RWPE1 (cell line): Measurements from ENCODE around the gene KLK5.

Source experiments
- CTCF ChIA-PET: fragments of 350-600 bp; sonication (Branson Sonifier 250); formaldehyde crosslinking; extraction: SDS; loops from one replicate; lab custom pipeline; 2021; lab: Yijun Ruan, JAX
- POLR2A ChIA-PET: fragments of 400-600 bp; formaldehyde crosslinking; extraction: SDS; loops from one replicate; lab custom pipeline; 2020; ENCODE audit warnings: antibody characterized with exemption; ENCODE audit not compliant: low non-redundant PET; lab: Yijun Ruan, JAX
- DNase-seq: peaks from one replicate; pipeline ENCODE4 v3.0.0; 2012; ENCODE audit warnings: low spot score
- H3K27ac ChIP-seq: fragments of 450-650 bp; 2 replicates; pipeline ENCODE4 v1.5.1; 2017
- TF ChIP-seq, protein P1 (sequence below): fragments of 450-650 bp; conservative IDR thresholded peaks from 2 replicates; pipeline ENCODE4 v1.5.1; 2017; ENCODE audit warnings: low read depth, mild to moderate bottlenecking

KLK5 gene

DNA sequence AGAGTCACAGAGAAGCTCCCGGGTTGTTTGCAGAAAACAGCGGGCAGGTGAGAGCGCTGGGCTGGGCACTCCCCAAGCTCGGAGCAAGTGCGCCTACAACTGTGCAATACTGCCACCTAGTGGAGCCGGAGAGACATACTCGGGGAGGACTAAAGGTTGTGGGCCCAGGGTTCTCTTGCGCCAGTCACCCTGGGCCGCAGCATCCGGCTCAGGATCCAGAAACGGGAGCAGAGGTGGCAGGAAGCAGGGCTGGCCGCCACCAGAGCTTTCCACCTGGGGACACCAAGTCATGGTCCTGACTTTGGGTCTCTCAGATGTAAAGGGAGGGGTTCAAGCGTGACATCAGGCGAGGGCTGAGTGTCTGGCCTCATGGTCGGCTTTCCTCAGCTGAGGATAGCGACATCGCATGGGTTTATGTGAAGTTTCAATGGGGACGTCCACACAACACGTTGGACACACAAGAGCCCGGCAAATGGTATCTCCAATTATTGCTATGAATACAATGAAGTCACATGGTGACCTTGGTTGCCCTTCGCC, 30.5 kb downstream of the KLK5 start:
- POLR2A ChIA-PET = no interaction called here
- peak; percentile 84 for DNase-seq
- TF ChIP-seq, protein P1, sequence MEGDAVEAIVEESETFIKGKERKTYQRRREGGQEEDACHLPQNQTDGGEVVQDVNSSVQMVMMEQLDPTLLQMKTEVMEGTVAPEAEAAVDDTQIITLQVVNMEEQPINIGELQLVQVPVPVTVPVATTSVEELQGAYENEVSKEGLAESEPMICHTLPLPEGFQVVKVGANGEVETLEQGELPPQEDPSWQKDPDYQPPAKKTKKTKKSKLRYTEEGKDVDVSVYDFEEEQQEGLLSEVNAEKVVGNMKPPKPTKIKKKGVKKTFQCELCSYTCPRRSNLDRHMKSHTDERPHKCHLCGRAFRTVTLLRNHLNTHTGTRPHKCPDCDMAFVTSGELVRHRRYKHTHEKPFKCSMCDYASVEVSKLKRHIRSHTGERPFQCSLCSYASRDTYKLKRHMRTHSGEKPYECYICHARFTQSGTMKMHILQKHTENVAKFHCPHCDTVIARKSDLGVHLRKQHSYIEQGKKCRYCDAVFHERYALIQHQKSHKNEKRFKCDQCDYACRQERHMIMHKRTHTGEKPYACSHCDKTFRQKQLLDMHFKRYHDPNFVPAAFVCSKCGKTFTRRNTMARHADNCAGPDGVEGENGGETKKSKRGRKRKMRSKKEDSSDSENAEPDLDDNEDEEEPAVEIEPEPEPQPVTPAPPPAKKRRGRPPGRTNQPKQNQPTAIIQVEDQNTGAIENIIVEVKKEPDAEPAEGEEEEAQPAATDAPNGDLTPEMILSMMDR = peak; percentile 81
- CTCF ChIA-PET = interaction anchor here (0.5 to 2.3 kb wide), 29 partner anchors 10 to 734 kb away, joined by 3 to 20 read pairs (median 4); partner anchors contain the start of genes CLEC11A, KLK10 and KLK8
- no peak overlapping the region for H3K27ac ChIP-seq

DNA sequence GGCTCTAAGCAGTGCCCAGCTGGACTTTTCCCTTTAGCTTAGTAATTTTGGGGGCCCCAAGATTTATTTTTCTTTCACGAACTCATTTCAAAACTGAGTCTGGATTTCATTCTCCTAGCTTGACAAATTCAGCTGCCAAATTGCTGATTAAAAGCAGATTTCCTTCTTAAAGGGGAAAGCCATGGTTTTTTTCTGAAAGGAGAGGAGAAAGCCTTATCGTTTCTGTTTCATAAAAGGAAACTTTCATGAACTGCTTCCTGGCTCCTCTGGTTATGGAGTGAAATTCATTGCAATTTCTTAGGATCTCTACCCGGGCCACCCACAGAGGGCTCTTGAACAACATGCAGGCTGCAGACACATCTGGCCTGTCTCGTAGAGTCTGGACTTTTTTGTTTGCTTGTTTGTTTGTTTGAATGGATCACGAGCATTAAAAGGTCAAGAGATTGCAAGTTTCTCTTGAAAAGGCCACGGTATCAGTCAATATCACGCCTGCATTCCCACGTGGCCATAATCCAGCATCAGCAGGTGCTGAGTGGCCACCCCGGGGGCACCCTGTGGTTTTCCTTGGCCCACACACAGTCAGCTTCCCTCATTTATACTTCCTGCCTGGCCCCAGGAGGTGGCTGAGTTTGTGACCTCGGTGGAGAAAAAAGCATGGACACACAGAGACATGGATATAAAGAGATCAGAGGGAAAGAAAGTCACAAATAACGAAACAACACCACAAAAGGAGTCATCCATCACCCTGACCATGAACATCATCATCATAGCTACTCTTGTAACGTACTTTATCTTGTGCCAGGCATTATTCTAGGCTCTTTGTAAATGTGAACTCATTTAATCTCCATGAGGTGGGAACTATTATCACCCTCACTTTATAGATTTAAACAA, 31.2 kb downstream of the KLK5 start:
- TF ChIP-seq, protein P1 = no peak
- POLR2A ChIA-PET = no interaction called here
- no peak for DNase-seq
- CTCF ChIA-PET = interaction anchor here (0.5 to 2.3 kb wide), 29 partner anchors 9 to 735 kb away, joined by 3 to 20 read pairs (median 4); partner anchors contain the start of genes CLEC11A, KLK10 and KLK8
- no peak overlapping the region for H3K27ac ChIP-seq

DNA sequence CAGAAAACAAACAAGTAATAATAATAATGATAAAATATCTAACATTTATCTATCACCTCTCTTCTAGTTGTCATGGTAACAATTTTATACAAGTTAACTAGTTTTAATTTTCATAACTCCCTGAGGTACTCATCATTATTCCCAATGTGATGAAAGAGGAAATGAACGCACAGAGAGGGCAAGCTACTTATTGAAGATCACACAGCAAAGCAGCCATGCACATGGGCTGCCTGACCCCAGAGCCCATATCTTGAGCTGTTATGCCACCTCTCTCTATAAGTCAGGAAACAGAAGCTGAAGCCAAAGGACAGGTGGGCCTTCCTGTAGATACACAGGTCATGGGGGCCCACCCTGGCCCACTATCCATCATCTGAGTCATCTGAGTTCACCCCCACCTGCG, 36.8 kb downstream of the KLK5 start:
- ChIA-PET CTCF (interaction anchor here (0.6 to 1.1 kb wide), 2 partner anchors 100 to 822 kb away, joined by 3 to 6 read pairs; no protein-coding TSS in a partner anchor), POLR2A (interaction anchor here (0.5 kb wide), 1 partner anchor 86 kb away, joined by 3 read pairs; no protein-coding TSS in a partner anchor)
- H3K27ac ChIP-seq = no peak overlapping the region
- TF ChIP-seq, protein P1 = no peak
- DNase-seq = no peak

DNA sequence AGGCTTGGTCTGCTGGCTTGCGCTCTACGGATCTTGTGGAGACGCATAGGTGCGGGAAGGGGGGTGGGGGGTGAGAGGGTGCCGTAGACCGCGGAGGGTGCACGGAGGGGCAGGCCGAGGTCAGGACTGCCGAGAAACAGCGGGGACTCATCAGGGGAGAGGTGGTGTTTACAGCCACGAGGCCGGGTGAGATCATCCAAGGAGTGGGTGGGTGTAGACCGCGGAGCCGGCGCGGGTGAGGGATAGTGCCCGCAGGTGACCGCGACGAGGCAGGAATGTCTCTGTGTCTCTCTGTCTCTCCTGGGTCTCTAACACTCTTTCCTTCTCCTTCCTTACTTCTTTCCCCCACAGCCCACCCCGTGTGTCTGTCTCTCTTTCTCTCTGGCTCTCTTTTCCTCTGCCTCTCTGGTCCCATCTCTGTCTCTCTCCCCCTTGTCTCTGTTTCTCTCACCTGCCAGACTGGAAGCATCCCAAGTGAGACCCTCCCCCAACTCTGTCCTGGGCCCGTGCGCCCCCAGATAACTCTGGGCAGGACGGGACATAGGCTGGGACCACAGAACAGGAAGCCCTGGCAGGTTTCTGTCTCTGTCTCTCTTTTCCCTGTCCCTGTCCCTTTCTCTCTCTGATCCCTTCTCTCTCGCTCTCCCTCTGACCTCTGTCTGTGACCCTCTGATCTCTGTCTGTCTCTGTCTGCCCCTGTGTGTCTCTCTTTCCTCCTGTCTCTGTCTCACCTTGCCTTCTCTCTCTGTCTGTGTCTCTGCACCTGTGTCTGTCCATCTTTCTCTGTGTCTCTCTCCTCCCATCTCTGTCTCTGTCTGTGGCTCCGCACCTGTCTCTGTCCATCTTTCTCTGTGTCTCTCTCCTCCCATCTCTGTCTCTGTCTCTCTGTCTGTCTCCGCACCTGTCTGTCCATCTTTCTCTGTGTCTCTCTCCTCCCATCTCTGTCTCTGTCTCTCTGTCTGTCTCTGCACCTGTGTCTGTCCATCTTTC, 39.8 kb downstream of the KLK5 start:
- no peak overlapping the region for H3K27ac ChIP-seq
- CTCF ChIA-PET = interaction anchor here (0.9 kb wide), 1 partner anchor 9 kb away, joined by 4 read pairs; no protein-coding TSS in a partner anchor
- no peak for DNase-seq
- POLR2A ChIA-PET = no interaction called here
- TF ChIP-seq, protein P1 = no peak

DNA sequence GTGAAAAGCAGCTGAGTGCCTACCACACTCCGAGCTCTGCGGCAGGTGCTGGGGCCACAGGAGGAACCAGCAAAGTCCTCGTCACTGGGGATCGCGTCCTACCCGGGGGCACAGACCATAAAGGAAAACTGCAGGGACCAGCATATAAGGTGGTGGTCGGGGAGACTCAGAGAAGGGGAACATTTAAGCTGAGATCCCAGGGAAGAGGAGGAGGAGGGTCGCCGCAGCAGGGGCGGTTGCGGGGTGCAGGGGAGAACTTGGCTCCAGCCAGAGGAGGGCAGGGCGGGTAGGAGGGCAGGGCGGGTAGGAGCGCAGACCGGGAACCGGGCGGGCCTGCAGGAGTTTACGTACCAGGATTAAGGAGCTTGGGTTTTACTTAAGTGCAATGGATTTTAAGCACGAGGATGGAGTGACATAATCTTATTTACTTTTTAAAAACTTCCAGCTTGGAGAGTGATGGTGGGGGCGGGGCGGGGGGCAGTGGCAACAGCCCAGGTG, 40.7 kb downstream of the KLK5 start:
- ChIA-PET POLR2A (interaction anchor here (0.6 kb wide), 1 partner anchor 43 kb away, joined by 3 read pairs; no protein-coding TSS in a partner anchor), CTCF (interaction anchor here (0.9 kb wide), 1 partner anchor 10 kb away, joined by 4 read pairs; no protein-coding TSS in a partner anchor)
- no peak overlapping the region for H3K27ac ChIP-seq
- no peak for DNase-seq
- TF ChIP-seq, protein P1 = no peak
